BJ (cell line): Measurements from ENCODE around the gene ZSCAN12. TPM values are rescaled to one million over a fixed set of nuclear protein-coding genes. Genes with fewer than 3 reads are reported as not detected.

Source experiments
- CTCF ChIA-PET: fragments of 350-600 bp; formaldehyde crosslinking; extraction: SDS; loops from one replicate; lab custom pipeline; 2021; ENCODE audit warnings: antibody characterized with exemption, inconsistent platforms; lab: Yijun Ruan, JAX
- POLR2A ChIA-PET: fragments of 300-600 bp; sonication (Branson Sonifier 250); formaldehyde crosslinking; extraction: SDS; loops from one replicate; lab custom pipeline; 2021; ENCODE audit warnings: antibody characterized with exemption; lab: Charles Lee
- DNase-seq: peaks from one replicate; pipeline ENCODE4 v3.0.0-alpha.2; 2011; ENCODE audit warnings: low read depth
- H3K27me3 ChIP-seq: 2 replicates; pipeline ENCODE4 v1.6.0; 2011; ENCODE audit warnings: low read length; ENCODE audit not compliant: control insufficient read depth, insufficient read depth
- H3K36me3 ChIP-seq: 2 replicates; pipeline ENCODE4 v1.5.1; 2011; ENCODE audit warnings: low read length; ENCODE audit not compliant: control insufficient read depth, insufficient read depth
- H3K4me3 ChIP-seq: 2 replicates; pipeline ENCODE4 v1.5.1; 2011; ENCODE audit warnings: low read depth, mild to moderate bottlenecking, control low read depth, low read length
- polyA plus RNA-seq: library from polyadenylated mRNA; depleted of rRNA; stranded (reverse); fragments of >200 nt; gene quantifications from 2 replicates; pipeline ENCODE4 v1.2.3, GENCODE V29; 2011
- TF ChIP-seq, protein P1 (sequence below): IDR thresholded peaks from 2 replicates; pipeline ENCODE4 v1.5.1; 2011; ENCODE audit warnings: low read depth, mild to moderate bottlenecking, control low read depth, inconsistent platforms, low read length, moderate library complexity; ENCODE audit not compliant: insufficient read depth

ZSCAN12 gene
- polyA plus RNA-seq, 1 experiment = 2.2 TPM

GRCh38 chr6:28425944-28426541 lies 26.5 kb upstream of the ZSCAN12 start:
- ChIA-PET POLR2A (no interaction called here), CTCF (interaction anchor here (1.2 kb wide), 1 partner anchor 9 kb away, joined by 4 read pairs; no protein-coding TSS in a partner anchor)
- H3K27me3 ChIP-seq = no peaks in the 10 kb centered on the region
- H3K36me3 ChIP-seq = peaks cover 2% of the 10 kb centered on the region
- no peak overlapping the region for H3K4me3 ChIP-seq
- no peak for DNase-seq
- TF ChIP-seq, protein P1, sequence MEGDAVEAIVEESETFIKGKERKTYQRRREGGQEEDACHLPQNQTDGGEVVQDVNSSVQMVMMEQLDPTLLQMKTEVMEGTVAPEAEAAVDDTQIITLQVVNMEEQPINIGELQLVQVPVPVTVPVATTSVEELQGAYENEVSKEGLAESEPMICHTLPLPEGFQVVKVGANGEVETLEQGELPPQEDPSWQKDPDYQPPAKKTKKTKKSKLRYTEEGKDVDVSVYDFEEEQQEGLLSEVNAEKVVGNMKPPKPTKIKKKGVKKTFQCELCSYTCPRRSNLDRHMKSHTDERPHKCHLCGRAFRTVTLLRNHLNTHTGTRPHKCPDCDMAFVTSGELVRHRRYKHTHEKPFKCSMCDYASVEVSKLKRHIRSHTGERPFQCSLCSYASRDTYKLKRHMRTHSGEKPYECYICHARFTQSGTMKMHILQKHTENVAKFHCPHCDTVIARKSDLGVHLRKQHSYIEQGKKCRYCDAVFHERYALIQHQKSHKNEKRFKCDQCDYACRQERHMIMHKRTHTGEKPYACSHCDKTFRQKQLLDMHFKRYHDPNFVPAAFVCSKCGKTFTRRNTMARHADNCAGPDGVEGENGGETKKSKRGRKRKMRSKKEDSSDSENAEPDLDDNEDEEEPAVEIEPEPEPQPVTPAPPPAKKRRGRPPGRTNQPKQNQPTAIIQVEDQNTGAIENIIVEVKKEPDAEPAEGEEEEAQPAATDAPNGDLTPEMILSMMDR = no peak

DNA sequence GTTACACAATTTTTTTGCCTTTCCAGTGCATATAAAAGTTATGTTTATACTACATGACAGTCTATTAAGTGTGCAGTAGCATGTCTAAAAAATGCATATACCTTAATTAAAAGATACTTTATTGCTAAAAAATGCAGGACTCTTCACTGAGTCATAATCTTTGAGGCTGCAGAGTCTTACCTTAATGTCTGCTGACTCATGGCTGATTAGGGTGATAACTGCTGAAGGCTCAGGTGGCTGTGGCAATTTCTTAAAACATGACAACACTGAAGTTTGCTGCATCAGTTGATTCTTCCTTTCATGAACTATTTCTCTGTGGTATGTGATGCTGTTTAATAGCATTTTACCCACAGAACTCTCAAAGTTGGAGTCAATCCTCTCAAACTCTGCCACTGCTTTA lies 24.6 kb upstream of the ZSCAN12 start:
- Histone ChIP-seq H3K4me3 (no peak overlapping the region), H3K36me3 (peaks cover 2% of the 10 kb centered on the region; the same call in 1 of the 2 replicates), H3K27me3 (no peaks in the 10 kb centered on the region)
- DNase-seq = no peak
- TF ChIP-seq, protein P1 = no peak
- ChIA-PET POLR2A (no interaction called here), CTCF (no interaction called here)

DNA sequence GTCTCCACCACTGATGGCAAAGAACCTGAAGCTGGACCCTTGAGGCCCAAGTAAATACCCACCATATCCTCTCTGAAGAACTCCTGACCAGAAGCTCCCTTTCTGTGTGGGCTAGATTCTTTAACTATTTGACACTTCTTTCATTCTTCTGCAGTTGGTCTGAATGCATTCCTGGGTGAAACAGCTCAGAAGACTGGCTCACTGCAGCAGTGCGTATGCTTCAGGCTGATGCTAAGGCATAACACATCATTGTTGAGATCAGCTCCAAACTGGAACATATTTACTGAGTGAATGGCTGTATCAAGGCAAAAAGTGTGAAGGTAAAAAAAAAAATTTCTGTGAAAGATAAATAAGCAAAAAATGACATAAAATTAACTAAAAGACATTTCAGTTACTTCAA lies 24.0 kb upstream of the ZSCAN12 start:
- Histone ChIP-seq H3K4me3 (no peak overlapping the region), H3K27me3 (no peaks in the 10 kb centered on the region), H3K36me3 (peaks cover 2% of the 10 kb centered on the region; the same call in 1 of the 2 replicates)
- DNase-seq = no peak
- ChIA-PET POLR2A (no interaction called here), CTCF (no interaction called here)
- TF ChIP-seq, protein P1 = no peak

DNA sequence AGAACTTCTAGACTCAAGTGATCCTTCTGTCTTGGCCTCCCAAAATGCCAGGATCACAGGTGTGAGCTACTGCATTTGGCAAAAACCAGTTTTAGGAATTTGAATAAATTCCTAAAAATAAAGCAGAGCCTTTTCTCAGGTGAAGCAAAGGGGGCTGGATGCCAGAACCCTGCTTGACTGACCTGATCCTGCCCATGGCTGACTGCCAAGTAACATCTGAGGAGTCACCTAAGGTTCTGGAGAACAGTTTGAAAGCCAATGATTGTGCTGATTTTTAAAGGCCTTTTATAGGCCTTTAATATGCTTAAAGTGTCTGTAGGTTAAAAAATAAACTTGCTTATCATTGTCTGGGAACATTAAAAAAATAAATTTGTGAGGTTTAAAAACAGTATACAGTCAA lies 14.1 kb upstream of the ZSCAN12 start:
- POLR2A ChIA-PET = interaction anchor here (0.6 kb wide), 1 partner anchor 20 kb away, joined by 3 read pairs; no protein-coding TSS in a partner anchor
- CTCF ChIA-PET = no interaction called here
- TF ChIP-seq, protein P1 = no peak
- Histone ChIP-seq H3K4me3 (no peak overlapping the region), H3K27me3 (peaks cover 2% of the 10 kb centered on the region; the same call in 1 of the 2 replicates), H3K36me3 (no peaks in the 10 kb centered on the region)
- no peak for DNase-seq

DNA sequence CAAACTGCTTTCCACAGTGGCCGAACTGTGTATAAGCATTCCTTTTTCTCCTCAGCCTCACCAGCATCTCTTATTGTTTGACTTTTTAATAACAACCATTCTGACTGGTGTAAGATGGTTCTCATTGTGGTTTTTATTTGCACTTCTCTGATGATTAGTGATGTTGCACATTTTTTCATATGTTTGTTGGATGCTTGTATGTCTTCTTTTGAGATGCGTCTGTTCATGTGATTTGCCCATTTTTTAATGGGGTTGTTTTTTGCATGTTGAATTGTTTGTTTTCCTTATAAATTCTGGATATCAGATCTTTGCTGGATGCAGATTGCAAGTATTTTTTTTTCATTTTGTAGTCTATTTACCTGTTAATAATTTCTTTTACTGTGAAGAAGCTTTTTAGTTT lies 11.2 kb upstream of the ZSCAN12 start:
- Histone ChIP-seq H3K36me3 (no peaks in the 10 kb centered on the region), H3K4me3 (no peak overlapping the region), H3K27me3 (peaks cover 2% of the 10 kb centered on the region; the same call in 1 of the 2 replicates)
- DNase-seq = no peak
- POLR2A ChIA-PET = no interaction called here
- CTCF ChIA-PET = no interaction called here
- TF ChIP-seq, protein P1 = no peak
